Stimulated activated naive CD4-positive, alpha-beta T cell treated with Interleukin-2 at 50 U/mL for 16 hours (primary cell): Measurements from ENCODE around the gene LRCH2.
"Not testable (repeated sequence)": the region's sequence is repeated elsewhere in the genome, so short reads cannot be mapped to it uniquely, and the experiment has no call there.

Experiments used
- DNase-seq: peaks from one replicate; lab custom pipeline; 2025; lab: John Stamatoyannopoulos, UW

LRCH2 gene

GRCh38 chrX:115209547-115209946, 24.3 kb downstream of the LRCH2 start:
- DNase-seq = not testable (repeated sequence)

- no peak for DNase-seq
Observed at GRCh38 chrX:115204040-115204439, 29.9 kb downstream of the LRCH2 start.

- no peak for DNase-seq
Observed at GRCh38 chrX:115192244-115192700, 41.6 kb downstream of the LRCH2 start.

GRCh38 chrX:115191490-115192243, 42.2 kb downstream of the LRCH2 start:
- DNase-seq = no peak

GRCh38 chrX:115190636-115191489, 43.0 kb downstream of the LRCH2 start:
- DNase-seq = no peak

- DNase-seq = no peak
Observed at GRCh38 chrX:115189646-115190635, 44.0 kb downstream of the LRCH2 start.

GRCh38 chrX:115189110-115189509, 44.8 kb downstream of the LRCH2 start, which contains the start of gene RBMXL3:
TSS of gene RBMXL3 (plus strand) at chrX:115189410. CDS start at chrX:115189442, 32 bp downstream.
- DNase-seq = no peak

GRCh38 chrX:115183980-115184379, 49.9 kb downstream of the LRCH2 start:
- no peak for DNase-seq

GRCh38 chrX:115178473-115178872, 55.4 kb downstream of the LRCH2 start:
- DNase-seq = no peak

GRCh38 chrX:115177932-115178331, 56.0 kb downstream of the LRCH2 start:
- DNase-seq = no peak

GRCh38 chrX:115174548-115174947, 59.3 kb downstream of the LRCH2 start:
- DNase-seq = no peak

GRCh38 chrX:115173181-115173580, 60.7 kb downstream of the LRCH2 start:
- DNase-seq = no peak

GRCh38 chrX:115147220-115147619, 86.7 kb downstream of the LRCH2 start:
- no peak for DNase-seq

GRCh38 chrX:115142057-115142456, 91.8 kb downstream of the LRCH2 start:
- DNase-seq = no peak

- DNase-seq = no peak
Observed at GRCh38 chrX:115138040-115138439, 95.9 kb downstream of the LRCH2 start.

GRCh38 chrX:115134382-115134781, 99.5 kb downstream of the LRCH2 start:
- no peak for DNase-seq

GRCh38 chrX:115112411-115112810, 121.5 kb downstream of the LRCH2 start:
- DNase-seq = no peak

GRCh38 chrX:115098897-115099296, 135.0 kb downstream of the LRCH2 start:
- DNase-seq = no peak

GRCh38 chrX:115093191-115093590, 140.7 kb downstream of the LRCH2 start:
- DNase-seq = no peak

GRCh38 chrX:115089419-115089818, 144.5 kb downstream of the LRCH2 start:
- no peak for DNase-seq

- no peak for DNase-seq
Observed at GRCh38 chrX:115068896-115069295, 165.0 kb downstream of the LRCH2 start.

- no peak for DNase-seq
Observed at GRCh38 chrX:115067812-115068211, 166.1 kb downstream of the LRCH2 start.
